Brain pericyte (primary cell): ENCODE measurements around the gene PTPRN2.

Source experiments
- DNase-seq: peaks from one replicate; pipeline ENCODE4 v3.0.0-alpha.2; 2012; ENCODE audit warnings: low read depth, low spot score

Gene PTPRN2

DNA sequence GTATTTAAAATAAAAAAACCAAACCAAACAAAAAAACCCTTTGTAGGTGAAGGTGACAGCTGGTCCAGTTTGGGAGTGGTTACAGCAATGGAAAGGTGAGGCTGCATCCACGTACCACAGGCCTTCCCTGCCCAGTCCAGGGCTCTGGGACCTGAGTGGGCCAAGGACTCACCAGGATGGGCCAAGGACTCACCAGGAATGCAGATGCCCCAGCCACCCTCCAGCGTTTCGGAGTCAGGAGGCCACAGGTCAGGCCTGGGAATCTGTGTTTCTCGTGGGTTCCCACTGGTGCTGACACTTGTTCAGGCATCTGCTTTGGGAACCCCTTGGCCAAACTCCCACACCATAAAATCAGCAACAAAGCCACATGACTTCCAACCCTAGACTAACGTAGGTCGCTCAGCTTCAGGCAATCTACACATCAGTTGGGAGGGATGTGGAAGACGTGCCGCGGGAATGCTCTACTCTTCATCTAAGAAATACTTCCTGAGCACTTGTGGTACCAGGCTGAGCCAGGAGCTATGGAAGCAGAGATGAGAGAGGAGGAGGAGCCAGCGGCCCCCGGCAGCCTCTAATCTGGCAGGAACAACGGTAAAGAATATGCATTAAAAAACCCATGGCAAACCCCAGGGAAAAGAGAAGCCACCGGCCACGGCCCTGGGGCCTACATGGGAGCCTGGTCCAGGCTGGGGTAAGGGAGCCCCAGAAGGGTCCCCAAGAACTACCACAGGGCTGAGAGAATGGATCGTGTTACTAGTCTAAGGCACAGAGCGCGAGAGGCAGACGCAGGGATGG is 473.4 kb downstream of the PTPRN2 start:
- no peak for DNase-seq

DNA sequence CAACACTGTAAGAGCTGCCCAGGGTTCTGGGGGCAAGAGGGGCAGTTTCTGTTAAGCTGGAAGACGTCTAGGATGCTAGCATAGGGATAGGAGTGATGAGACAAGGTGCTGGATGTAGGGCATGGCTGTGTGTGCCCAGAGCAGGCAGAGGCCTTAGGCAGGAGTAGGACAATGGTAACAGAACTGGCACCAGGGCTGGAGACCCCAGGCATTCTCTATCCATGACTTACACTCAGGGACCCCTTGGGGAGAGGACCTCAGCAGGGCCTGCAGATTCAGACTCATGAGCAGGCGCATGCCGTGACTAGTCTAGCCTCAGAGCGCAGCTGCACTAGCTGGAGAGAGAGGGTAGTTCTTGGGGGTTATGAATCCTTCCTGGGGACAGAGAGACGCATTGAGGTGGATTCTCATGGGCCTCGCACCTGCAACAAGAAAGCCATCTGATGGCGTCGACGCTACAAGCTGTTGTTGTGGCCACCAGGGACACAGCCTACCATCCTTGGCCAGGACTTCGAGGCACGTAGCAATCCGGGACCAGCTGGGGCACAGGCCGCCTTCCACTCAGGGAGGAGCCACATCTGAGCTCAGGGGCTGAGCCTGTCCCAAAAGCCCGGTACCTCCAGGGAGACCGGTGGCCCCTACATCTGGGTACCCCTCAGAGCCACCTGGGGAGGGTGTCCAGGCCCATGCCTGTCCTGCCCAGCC is 474.1 kb downstream of the PTPRN2 start:
- no peak for DNase-seq

GRCh38 chr7:158112571-158113320 is 474.9 kb downstream of the PTPRN2 start:
- no peak for DNase-seq

DNA sequence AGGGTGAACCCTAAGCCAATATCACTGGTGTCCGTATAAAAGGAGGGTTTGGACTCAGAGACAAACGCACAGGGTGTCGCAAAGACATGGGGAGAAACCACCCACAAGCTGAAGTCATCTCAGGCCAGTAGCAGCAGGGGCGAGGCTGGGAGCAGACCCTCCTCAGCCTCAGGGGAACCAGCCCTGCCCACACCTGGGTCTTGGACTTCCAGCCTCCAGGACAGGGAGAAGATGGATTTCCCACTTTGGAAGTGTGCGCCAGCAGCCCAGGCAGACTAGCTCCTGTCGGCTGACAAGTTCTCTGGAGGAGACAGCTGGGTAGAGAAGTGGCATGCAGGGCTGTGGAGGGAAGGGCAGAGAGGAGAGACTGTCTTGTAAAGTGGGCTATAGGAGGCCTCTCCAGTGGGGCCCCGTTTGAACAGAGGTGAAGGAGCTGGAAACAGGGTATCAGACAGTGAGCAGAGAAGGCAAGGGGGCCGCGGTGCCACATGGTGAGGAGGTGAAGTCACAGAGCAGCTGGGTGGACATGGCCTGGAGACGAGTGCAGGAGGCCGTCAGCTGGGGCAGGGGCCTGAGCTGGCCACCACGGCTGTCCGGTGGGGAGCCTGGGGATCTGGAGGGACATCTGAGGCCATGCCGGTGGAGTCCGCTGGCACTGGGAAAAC is 475.6 kb downstream of the PTPRN2 start:
- DNase-seq = no peak

DNA sequence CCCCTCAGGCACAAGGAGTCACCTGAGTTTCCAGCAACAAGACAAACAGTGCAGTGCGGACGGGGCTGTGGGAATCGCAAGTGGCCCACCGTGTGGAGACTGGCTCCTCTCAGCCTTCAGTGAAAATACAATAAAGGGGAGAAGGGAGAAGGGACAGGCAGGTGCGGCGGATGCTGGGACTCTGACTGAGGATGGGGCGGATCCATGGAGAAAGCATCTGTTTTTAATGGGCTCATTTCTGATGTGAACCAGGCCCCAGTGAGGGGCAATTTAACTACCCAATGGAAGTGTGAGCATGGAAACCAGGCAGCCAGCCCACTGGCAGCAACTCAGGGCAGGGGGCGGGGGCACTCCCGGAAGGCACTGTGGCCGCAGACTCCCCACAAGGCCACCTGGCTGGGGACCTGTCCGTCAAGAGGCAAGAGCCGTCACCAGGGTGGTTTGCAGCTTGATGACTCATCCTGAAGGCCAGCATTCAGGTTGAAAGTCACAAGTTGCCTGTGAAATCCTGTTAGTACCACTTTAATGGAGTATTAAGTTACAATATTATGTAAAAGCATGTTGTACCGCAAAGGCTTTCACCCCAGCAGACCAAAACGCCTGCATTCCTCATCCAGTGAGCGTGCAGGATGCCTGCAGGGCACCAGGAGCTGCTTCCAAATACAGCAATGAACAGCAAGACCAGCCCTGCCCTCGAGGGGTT is 476.4 kb downstream of the PTPRN2 start:
- no peak for DNase-seq

GRCh38 chr7:158110661-158111048 is 477.0 kb downstream of the PTPRN2 start:
- DNase-seq = no peak

DNA sequence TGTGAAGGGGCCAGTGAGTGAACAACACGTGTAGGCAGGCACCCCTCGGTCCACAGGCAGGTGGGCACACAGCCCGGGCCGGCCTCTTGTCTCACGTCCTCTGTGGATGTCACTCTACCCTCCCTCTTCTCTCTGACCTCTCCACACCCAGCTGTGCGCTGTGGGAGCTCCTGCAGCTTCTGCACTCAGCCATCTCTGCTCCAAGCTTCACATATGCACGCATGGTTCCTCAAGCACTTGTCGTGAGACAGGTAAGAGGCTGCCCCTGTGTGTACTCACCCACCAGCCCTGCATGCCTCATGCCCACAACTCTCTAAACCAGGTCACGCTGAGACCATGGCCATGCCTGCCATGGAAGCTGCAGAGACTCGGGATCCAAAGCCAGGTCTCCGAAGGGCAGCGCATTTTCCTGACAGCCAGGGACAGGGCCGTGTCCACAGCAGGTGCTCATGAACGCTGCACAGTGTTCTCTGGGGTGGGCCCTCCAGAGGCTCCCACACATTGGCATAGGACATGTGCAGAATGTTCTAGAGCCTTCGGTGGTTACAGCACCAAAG is 477.5 kb downstream of the PTPRN2 start:
- no peak for DNase-seq

DNA sequence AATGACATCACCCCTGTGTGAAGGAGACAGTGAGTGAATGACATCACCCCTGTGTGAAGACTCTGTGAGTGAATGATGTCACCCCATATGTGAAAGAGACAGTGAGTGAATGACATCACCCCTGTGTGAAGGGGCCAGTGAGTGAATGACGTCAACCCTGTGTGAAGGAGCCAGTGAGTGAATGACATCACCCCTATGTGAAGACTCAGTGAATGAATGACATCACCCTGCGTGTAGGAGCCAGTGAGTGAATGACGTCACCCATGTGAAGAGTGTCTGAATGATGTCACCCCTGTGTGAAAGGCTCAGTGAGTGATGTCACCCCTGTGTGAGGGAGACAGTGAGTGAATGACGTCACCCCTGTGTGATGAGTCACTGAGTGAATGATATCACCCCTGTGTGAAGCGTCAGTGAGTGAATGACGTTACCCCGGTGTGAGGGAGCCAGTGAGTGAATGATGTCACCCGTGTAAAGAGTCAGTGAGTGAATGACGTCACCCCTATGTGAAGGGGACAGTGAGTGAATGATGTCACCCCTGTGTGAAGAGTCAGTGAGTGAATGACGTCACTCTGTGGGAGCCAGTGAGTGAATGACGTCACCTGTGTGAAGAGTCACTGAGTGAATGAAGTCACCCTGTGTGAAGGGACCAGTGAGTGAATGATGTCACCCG is 478.1 kb downstream of the PTPRN2 start:
- no peak for DNase-seq

DNA sequence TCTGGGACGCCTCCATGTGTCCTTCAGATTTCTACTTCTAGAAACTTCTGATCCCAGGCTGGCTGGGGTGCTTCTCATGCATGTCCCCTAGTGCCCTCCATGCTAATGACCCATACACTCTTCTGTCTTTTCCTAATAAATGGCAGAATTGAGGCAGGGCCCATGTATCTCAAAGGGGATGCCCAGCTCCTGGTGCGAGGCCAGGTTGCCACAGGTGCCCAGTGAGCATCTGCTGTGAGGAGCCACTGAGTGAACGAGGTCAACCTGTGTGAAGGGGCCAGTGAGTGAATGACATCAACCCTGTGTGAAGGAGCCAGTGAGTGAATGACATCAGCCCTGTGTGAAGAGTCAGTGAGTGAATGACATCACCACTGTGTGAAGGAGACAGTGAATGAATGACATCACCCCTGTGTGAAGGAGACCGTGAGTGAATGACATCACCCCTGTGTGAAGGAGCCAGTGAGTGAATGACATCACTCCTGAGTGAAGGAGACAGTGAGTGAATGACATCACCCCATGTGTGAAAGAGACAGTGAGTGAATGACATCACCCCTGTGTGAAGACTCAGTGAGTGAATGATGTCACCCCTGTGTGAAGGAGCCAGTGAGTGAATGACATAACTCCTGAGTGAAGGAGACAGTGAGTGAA is 478.9 kb downstream of the PTPRN2 start:
- no peak for DNase-seq

DNA sequence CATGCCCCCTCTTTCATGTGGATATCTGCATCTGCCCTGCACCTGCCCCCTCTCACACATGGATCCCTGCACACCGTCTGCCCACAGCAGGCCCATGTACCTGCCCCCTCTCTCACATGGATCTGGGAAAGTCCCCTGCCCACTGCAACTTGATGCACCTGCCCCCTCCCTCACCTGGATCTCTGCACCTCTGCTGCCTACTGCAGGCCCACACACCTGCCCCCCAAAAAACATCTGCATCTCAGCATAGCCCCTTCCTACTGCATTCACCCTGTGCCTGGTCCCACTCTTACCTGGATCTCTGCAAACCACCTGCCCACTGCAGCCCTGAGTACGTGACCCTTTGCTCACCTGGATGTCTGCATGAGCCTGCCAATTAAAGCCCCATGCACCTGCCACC is 479.8 kb downstream of the PTPRN2 start:
- DNase-seq = no peak

- DNase-seq = no peak
Measured at GRCh38 chr7:158106272-158106671, 481.4 kb downstream of the PTPRN2 start.

DNA sequence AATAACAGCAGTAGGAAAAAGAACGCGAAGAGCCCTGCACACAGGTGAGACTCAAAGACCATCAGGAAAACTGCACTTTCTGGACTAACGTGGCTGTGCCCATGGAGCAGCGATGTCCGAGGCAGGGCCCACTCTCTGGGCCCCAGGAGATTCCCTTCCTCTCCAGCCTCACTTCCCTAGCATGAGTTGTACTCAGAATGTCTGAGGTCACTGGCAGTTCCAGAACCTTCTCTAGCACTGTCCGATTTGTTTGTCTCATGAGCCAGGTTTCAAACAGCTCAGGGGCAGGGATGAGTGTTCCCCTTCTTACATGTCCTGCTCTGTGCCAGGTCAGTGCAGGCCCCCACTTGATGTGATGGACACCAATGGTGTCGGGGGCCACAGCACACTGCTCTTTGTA is 484.2 kb downstream of the PTPRN2 start:
- DNase-seq = no peak

- DNase-seq = no peak
Measured at GRCh38 chr7:158102897-158103296, 484.7 kb downstream of the PTPRN2 start.

GRCh38 chr7:158101821-158102450 is 485.7 kb downstream of the PTPRN2 start:
- no peak for DNase-seq

GRCh38 chr7:158098125-158099030 is 489.2 kb downstream of the PTPRN2 start:
- DNase-seq = no peak

DNA sequence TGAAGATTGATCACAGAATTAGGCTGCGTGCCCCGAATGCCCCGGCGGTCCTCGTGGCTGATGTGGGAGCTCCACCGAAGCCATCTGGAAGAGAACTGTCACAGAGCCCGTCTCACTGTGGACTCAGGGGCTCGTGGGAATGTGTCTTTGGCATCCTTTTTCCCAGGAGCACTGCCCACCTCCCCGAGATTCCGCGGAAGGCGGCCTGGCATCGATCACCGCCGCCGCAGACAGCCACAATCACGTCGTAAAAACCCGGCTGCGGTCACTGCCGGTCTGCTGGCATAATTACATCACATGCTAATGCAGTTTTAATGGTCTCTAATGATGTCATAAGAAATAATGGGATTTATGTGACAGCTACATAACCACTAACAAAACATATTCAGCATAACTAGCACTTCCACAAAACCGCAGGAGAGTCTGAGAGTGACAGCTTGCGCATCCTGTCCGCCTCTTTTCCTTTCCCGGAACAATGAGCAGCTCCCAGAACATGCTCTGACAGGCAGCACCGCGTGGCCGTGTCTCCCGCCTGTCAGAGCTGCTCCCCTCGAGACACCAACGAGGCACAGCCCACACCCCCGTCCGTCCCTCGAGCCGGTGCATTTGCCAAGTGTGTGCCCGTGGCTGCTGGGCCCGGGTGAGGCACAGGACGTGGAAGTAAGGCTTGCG is 490.0 kb downstream of the PTPRN2 start:
- DNase-seq = no peak

DNA sequence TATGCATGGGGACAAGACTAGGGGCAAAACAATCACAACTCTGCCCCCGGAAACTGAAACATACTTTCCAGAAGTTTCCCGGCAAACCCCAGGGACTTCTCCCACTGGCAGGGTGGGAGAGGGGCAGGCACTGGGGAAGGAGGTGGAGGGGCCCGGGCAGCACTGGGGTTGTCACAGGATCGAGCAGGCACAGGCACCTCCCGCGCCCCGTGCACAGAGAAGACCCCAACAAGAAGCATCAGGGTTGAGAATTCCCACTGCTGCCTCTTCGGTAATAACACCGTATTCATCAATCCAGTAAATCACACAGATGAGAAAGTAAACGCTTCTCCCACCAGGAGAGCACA is 490.5 kb downstream of the PTPRN2 start:
- no peak for DNase-seq

DNA sequence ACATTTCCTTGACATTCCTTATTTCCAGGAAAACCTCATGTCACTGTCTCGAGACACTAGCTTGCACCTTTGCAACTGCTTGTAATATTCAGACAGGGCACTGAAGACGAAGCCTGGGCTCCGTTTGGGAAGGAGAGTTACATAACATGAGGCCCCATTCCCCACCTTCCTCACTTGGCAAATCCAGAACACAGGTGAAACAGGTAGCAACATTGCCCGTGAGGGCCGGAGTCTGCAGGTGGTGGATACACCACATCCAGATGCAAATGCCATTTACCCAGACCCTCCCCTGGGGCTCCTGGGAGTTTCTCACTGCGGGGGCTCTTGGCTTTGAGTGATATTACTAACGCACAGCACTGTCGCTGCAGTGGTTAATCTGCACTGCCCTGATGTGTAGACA is 491.0 kb downstream of the PTPRN2 start:
- no peak for DNase-seq
